Measurements from ENCODE around the gene AGFG2.
A peak's percentile ranks its signal among the peaks of the same experiment; 100 is the strongest.
"Not testable (repeated sequence)": the region's sequence is repeated elsewhere in the genome, so short reads cannot be mapped to it uniquely, and the experiment has no call there.

Gene AGFG2, protein sequence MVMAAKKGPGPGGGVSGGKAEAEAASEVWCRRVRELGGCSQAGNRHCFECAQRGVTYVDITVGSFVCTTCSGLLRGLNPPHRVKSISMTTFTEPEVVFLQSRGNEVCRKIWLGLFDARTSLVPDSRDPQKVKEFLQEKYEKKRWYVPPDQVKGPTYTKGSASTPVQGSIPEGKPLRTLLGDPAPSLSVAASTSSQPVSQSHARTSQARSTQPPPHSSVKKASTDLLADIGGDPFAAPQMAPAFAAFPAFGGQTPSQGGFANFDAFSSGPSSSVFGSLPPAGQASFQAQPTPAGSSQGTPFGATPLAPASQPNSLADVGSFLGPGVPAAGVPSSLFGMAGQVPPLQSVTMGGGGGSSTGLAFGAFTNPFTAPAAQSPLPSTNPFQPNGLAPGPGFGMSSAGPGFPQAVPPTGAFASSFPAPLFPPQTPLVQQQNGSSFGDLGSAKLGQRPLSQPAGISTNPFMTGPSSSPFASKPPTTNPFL

DNA sequence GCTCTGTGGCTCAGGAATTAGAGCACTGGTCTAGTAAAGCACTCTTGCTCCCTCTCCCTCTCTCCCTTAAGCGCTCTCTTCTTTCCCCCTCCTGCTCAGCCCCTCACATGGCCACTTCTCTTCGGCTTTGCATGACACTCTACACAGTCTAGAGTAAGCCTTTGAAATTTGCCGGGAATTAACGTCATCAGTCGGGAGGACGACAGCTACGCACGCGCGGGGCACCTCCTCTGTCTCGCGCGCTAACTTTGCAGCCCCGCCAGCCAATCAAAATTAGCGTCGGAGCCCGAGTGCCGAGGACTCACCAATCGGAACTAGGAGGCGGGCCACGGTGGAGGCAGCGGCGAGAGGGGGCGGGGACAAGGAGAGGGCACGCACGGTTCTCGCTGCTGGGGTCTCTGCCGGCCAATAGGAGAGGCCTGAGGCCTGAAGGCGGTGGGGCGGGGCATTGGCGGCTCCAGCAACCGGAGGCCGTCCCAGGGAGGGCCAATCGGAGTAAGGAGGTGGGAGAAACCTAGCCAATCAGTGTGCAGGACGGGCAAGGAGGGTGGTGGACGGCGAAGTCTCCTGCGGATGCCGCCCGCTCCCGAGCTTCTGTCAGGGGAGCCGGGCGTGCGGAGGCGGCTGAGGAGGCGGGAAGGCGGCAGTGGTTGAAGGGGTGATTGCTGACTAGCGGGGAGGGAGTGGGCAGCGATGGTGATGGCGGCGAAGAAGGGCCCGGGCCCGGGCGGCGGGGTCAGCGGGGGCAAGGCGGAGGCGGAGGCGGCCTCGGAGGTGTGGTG lies at the start of gene AGFG2:
AGFG2 (plus strand) TSS at position 550 of the 782 bp plus-strand sequence; CDS start at position 694, 144 bp downstream.
- DNase-seq (ENCODE audit: low read depth in 2 of 2, low spot score in 1 of 2), result peak; percentile 99 to 100

DNA sequence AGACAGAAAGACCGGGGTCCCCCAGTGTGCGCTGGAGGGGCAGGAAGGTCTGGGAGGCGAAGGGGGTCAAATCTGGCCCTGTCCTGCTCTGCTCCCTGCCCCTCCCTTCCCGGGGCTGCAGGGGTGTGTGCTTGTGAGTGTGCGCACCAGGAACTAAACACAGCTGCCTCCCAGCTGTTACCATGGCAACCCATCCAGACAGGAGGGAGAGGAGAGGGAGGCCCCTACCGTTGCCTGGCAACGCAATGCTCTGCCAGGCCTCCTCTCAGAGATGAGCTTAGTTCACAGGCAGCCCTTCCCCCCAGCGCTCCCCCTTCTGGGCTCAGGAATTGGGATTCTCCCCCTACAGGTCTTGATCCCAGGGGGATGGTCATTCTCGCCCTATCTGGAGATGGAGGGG lies 49.2 kb upstream of the AGFG2 start:
- DNase-seq (ENCODE audit: low read depth in 2 of 2, low spot score in 1 of 2), result no peak

DNA sequence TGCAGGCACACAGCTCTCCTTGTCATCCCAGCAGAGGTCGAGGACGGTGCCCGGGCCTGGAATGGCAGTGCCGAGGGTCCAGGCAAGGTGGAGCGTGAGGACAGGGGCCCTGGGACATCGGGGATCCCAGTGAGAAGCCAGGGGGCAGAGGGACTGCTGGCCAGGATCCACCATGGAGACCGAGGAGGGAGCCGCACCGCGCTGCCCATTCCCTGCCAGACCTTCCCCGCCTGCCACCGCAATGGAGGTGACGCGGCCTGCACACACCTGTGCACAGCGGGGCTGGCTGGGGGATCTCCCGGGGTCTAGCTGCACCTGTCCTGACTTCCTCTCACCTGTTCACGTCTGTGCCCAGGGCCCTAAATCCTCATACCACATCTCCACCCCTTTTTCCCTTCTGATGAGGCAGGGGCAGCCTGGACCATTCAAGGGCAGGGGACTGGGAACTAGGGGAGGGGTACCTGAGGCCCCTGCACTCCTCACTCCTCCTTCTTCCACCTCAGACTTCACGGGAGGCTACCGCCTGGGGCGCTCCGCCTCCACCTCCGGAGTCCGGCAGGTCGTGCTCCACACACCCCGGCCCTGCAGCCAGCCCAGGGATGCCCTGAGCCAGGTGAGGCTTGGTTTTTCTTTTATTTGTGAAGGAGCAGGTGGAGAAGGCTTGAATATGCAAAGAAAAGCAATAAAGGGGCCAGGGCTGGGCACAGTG lies 48.4 kb upstream of the AGFG2 start:
- DNase-seq (ENCODE audit: low read depth in 2 of 2, low spot score in 1 of 2), result no peak

DNA sequence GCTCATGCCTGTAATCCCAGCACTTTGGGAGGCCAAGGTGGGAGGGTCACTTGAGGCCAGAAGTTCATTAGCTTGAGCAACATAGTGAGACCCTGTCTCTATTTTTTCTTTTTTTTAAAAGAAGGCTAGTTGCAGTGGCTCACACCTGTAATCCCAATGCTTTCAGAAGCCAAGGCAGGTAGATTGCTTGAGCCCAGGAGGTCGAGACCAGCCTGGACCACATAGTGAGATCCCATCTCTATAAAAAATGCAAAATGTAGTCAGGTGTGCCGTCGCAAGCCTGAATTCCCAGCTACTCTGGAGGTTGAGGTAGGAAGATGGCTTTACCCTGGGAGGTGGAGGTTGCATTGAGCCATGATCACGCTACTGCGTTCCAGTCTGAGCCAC lies 47.8 kb upstream of the AGFG2 start:
- no peak for DNase-seq (ENCODE audit: low read depth in 2 of 2, low spot score in 1 of 2)

DNA sequence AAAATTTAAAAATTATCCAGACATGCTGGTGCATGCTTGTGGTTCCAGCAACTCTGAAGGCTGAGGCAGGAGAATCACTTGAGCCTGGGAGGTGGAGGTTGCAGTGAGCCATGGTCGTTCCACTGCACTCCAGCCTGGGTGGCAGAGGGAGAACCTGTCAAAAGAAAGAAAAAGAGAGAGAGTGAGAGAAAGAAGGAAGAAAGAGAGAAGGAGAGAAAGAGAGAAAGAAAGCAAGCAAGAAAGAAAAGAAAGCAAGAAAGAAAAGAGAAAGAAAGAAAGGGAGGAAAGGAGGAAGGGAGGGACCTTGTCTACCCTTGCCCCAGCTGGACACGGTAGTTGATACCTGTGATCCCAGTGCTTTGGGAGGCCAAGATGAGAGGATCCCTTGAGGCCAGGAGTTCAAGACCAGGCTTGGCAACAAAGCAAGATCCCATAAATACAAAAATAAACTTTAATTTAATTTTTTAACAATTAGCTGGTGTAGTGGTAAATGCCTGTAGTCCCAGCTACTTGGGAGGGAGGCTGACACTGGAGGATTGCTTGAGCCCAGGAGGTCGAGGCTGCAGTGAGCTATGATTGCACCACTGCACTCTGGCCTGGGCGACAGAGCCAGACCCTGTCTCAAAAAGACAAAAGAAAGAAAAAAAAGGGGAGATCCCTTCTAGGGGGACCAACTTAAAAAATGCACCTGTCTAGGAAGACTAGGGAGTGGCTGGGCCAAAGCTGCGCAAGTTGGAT lies 46.1 kb upstream of the AGFG2 start:
- DNase-seq (ENCODE audit: low read depth in 2 of 2, low spot score in 1 of 2), result no peak

DNA sequence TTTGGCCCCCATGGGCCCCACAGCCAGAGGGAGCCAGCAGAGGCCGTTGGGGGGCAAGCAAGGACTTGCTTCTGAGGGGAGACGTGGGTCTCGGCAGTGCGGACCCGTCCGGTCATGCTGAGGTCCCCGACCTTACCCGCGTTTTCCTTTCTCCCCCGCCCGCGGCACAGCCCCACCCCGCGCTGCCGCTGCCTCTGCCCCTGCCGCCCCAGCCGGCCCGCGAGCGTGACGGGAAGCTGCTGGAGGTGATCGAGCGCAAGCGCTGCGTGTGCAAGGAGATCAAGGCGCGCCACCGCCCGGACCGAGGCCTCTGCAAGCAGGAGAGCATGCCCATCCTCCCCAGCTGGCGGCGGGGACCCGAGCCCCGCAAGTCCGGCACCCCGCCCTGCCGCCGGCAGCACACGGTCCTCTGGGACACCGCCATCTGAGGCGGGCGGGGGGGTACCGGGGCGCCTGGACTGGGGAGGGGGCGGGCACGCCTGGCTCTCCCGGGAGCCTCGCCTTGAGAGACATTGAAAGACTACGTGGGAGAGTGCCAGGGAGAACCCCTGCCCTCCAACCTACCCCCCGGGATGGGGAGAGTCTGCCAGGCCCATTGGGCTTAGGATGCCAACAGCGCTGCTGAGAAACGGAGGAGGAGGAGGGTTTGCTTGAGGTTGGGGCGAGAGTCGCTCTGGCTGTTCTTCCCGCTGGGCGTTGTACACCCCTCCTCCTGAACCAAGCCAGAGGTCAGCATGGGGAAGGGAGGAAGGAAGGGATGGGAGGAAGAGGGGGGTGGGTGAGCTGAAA lies 45.3 kb upstream of the AGFG2 start:
- no peak for DNase-seq (ENCODE audit: low read depth in 2 of 2, low spot score in 1 of 2)

DNA sequence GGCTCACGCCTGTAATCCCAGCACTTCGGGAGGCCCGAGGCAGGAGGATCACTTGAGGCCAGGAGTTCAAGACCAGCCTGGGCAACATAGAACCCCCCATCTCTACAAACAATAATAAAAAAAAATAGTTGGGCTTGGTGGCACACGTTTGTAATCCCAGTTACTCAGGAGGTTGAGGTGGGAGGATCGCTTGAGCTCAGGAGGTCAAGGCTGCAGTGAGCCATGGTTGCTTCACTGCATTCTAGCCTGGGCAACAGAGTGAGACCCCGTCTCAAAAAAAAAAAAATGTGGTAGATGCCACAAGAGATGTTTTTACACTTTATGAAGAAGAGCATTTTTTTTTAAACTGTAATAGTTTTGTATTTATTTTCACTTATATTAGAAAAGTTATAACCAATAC lies 42.5 kb upstream of the AGFG2 start:
- DNase-seq (ENCODE audit: low read depth in 2 of 2, low spot score in 1 of 2), result no peak

DNA sequence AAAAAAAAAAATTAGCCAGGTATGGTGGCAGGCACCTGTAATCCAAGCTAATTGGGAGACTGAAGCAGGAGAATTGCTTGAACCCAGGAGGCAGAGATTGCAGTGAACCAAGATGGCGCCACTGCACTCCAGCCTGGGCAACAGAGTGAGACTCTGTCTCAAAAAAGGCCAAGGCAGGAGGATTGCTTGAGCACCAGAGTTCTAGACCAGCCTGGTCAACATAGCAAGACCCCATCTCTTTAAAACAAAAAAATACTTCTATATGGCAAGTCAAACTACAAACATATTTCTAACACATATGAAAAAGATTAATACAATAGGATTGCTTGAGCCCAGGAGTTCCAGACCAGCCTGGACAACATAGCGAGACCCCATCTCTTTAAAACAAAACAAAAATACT lies 38.3 kb upstream of the AGFG2 start:
- DNase-seq (ENCODE audit: low read depth in 2 of 2, low spot score in 1 of 2), result not testable (repeated sequence)

DNA sequence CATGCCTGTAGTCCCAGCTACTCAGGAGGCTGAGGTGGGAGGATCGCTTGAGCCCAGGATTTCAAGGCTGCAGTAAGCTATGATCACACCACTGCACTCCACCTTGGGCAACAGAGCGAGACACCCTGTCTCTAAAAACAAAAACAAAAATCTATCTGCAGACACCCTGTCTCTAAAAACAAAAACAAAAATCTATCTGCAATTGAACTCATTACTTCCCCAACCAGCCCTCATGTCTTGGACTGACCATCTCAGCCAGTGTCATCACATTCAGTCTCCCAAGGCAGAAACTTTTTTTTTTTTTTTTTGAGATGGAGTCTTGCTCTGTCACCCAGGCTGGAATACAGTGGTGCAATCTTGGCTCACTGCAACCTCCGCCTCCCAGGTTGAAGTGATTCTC lies 35.0 kb upstream of the AGFG2 start:
- DNase-seq (ENCODE audit: low read depth in 2 of 2, low spot score in 1 of 2), result not testable (repeated sequence)

DNA sequence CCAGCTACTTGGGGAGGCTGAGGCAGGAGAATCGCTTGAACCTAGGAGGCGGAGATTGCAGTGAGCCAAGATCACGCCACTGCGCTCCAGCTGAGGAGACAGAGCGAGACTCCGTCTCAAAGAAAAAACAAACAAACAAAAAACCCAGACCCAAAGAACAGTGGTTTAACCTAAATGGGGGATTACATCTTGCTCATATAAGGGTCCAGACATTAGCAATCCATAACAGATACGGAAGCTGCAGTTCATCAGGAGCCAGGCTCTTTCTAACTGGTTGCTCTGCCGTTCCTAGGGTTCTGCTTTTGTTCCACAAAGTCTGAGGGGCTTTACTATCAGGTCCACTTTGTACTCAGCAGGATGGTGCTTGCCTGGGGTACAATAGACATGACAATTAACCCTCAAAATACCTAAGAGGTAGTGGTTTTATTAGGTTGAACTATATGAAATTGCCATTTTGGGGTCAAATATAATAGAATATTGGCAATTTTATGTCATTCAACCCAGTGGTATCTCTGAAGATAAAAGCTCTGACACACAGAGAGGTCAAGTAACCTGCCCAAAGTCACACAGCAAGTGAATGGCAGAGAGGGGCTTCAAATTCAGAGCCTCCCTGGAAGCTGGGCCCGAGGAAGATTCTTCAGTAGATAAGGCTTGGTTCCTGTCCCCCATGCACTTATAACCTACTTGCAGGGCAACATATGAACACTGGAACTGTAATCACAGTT lies 34.0 kb upstream of the AGFG2 start:
- no peak for DNase-seq (ENCODE audit: low read depth in 2 of 2, low spot score in 1 of 2)

DNA sequence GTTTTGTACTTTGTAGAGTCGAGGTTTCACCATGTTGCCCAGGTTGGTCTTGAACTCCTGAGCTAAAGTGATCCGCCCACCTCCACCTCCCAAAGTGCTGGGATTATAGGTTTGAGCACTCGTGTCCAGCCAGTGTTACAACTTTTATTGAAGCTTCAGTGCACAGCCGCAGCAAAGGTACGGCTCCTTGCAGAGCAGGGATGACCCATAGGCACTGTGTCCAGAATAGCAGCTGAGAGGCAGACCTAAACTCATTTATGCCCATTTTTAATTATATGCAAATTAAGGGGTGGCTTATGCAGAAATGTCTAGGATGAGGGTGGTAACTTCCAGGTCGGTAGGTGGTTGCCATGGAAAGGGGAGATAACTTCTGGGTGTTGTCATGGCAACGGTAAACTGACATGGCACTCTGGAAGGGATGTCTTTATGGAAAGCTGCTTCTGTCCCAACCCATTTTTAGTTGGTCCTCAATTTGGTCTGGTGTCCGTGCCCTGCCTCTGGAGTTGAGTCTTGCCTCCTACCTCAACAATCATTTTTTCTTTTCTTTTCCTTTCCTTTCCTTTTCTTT lies 32.6 kb upstream of the AGFG2 start:
- no peak for DNase-seq (ENCODE audit: low read depth in 2 of 2, low spot score in 1 of 2)

DNA sequence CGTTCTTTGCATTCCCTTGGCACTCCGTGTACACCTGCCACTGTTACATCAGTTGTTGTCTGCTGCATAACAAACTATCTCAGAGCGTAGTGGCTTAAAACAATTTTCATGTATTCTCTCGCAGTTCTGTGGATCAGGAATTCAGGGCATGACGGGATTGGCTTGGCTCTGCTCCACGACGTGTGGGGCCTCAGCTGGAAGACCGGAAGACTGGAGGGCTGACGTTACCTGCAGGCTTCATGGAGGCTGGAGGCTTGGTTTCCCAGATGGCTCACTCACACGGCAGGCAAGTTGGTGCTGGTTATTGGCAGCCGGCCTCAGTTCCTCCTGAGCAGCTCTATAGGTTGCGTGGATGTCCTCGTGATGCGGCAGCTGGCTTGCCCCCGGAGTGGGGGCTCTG lies 29.8 kb upstream of the AGFG2 start:
- DNase-seq (ENCODE audit: low read depth in 2 of 2, low spot score in 1 of 2), result no peak

DNA sequence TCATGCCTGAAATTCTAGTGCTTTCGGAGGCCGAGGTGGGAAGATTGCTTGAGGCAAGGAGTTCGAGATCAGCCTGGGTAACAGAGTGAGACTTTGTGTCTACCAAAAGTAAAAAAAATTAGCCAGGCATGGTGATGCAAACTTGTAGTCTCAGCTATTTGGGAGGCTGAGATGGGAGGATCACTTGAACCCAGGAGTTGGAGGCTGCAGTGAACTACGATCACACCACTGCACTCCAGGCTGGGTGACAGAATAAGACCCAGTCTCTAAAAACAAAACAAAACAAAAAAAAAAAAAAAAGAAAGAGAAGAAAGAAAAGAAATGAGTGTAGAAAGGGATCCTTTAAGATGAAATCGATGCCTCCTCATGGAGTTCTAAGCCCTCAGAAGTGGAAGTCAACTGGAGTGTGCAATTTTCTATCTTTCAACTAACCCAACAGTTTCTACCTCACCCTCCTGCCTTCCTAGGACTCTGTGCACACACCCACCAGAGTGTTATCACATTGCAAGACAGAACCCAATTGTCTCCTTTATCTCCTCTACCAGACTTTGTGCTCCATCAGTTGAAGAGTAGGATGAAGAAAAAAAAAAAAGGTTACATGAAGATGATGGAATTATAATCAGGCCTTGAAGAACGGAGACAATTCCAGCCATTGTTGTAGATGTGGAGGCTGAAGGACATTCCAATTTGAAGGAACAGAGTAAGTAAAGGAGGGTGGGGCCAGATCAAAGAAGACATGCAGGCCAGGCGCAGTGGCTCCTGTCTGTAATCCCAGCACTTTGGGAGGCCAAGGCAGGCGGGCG lies 28.4 kb upstream of the AGFG2 start:
- DNase-seq (ENCODE audit: low read depth in 2 of 2, low spot score in 1 of 2), result no peak

DNA sequence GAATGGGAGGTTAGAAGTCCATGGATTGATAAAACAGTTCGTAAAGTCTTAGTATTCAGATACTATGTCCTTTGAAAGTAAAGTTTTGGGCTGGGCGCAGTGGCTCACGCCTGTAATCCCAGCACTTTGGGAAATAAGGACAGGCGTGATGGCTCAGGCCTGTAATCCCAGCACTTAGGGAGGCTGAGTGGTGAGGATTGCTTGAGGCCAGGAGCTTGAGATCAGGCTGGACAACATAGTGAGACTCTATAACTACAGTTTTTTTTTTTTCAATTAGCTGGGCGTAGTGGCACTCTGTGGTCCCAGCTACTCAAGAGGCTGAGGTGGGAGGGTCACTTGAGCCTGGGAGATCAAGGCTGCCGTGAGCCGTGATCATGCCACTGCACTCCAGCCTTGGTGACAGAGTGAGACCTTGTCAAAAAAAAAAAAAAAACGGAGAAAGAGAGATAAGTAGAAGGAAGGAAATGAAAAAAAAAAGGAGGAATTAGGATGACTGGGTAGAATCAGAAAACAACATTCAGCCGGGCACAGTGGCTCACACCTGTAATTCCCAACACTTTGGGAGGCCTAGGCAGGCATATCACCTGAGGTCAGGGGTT lies 25.7 kb upstream of the AGFG2 start:
- DNase-seq (ENCODE audit: low read depth in 2 of 2, low spot score in 1 of 2), result no peak

DNA sequence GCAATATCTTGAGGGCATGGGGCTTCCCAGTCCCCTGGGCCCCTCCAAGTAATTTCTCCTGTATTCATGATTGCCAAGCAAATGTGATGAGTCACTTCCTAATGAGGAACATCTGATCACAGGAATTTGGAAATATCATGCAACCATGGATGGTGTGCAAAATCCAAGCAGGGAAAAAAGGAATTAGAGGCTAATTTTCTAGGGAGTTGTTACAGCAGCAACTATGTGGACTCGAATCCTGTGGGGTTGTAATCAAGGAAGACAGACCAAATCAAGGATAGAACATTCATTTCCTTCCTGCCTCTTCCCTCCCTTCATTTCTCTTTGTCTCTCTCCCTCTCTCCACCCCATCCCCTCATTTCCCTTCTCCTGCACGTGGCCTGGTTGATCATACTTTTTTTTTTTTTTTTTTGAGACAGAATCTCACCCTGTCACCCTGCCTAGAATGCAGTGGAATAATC lies 23.9 kb upstream of the AGFG2 start:
- DNase-seq (ENCODE audit: low read depth in 2 of 2, low spot score in 1 of 2), result no peak

DNA sequence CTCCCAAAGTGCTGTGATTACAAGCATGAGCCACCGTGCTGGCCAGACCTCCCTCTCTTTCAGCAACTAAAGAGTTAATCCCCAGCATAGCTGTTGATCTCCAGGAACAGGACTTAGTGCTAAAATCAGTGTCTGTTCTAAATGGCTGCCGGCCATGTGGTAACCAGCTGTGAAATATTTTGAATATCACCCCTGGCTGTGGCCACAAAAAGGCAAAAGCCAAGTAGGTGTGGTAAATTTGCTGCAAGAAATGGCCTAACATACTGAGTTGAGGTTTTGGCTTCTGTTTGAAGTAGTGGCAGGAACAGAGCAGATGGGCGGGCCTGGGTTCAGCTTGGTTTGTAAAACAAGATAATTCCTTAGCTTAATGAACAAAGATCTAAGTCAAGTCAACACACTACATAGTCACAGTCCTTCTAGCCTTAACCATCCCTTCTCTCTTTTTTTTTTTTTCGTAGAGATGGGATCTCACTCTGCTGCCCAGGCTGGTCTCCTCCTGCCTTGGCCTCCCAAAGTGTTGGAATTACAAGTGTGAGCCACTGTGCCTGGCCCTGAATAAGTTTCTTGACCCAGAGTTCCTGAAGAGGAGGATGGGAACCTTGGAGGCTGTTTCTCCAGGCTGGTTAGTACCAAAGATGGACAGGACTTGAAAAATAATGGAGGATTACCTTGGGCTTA lies 22.7 kb upstream of the AGFG2 start:
- DNase-seq (ENCODE audit: low read depth in 2 of 2, low spot score in 1 of 2), result peak in 1 of 2 donors; percentile 8

DNA sequence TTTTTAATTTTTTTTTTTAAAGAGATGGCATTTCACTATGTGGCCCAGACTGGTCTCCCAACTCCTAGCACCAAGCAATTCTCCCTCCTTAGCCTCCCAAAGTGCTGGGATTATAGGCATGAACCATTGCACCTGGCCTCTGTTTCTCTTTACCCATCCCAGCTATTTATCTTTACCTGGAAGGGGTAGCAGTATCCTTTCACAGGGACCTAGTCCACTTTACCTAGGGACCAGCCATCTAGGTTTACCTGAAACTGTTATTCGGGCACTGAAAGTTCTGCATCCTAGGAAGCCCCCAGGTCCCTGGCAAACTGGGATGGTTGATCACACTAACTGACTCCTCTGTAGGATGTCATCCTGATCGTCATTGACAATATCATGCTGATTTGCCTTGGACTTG lies 21.7 kb upstream of the AGFG2 start:
- DNase-seq (ENCODE audit: low read depth in 2 of 2, low spot score in 1 of 2), result no peak
